Nephron progenitor cell (in vitro differentiated cells): ENCODE results near the gene NR3C2.

Experiments
- DNase-seq: peaks from one replicate; pipeline ENCODE4 v3.0.0; 2021
- H3K27ac Mint-ChIP-seq: 2 replicates; pipeline ENCODE4 v1.8.0; 2021; ENCODE audit warnings: mild to moderate bottlenecking, moderate library complexity, mixed read lengths
- H3K27me3 Mint-ChIP-seq: 2 replicates; pipeline ENCODE4 v1.8.0; 2021; ENCODE audit warnings: mild to moderate bottlenecking, low read depth, mixed read lengths; ENCODE audit not compliant: poor library complexity
- H3K36me3 Mint-ChIP-seq: 2 replicates; pipeline ENCODE4 v1.8.0; 2021; ENCODE audit warnings: low read depth, mixed read lengths
- H3K4me1 Mint-ChIP-seq: 2 replicates; pipeline ENCODE4 v1.8.0; 2021; ENCODE audit warnings: mixed read lengths
- H3K4me3 Mint-ChIP-seq: 2 replicates; pipeline ENCODE4 v1.8.0; 2021; ENCODE audit warnings: mild to moderate bottlenecking, moderate library complexity, mixed read lengths
- H3K9me3 Mint-ChIP-seq: 2 replicates; pipeline ENCODE4 v1.8.0; 2021; ENCODE audit warnings: mild to moderate bottlenecking, moderate library complexity, mixed read lengths
- TF ChIP-seq, protein P1 (sequence below): fragments of 200-600 bp; sonication (generic); IDR thresholded peaks from 2 replicates; pipeline ENCODE4 v1.5.0; 2021; ENCODE audit warnings: antibody characterized with exemption

The NR3C2 gene

DNA sequence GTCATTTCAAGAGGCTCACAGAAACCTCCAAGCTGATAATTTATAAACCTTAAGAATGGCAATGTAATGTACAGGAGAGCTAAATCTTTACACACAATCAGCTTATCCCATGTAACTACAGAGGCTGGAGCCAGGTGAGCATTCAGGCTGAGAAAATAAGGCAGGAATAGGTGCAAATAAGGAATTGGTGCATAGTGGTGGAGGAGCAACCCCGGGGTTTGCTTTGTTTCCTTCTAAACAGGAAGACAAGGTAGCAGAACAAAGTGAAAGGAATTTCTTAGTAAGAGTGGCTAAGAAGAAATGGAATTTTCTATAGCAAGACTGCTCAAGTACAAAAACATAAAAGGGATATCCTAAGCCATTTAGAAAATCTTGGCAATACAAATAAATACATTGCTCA is 82.4 kb downstream of the NR3C2 start:
- peaks cover 7% of the 10 kb centered on the region for H3K27me3 Mint-ChIP-seq
- DNase-seq: no peak
- TF ChIP-seq, protein P1, sequence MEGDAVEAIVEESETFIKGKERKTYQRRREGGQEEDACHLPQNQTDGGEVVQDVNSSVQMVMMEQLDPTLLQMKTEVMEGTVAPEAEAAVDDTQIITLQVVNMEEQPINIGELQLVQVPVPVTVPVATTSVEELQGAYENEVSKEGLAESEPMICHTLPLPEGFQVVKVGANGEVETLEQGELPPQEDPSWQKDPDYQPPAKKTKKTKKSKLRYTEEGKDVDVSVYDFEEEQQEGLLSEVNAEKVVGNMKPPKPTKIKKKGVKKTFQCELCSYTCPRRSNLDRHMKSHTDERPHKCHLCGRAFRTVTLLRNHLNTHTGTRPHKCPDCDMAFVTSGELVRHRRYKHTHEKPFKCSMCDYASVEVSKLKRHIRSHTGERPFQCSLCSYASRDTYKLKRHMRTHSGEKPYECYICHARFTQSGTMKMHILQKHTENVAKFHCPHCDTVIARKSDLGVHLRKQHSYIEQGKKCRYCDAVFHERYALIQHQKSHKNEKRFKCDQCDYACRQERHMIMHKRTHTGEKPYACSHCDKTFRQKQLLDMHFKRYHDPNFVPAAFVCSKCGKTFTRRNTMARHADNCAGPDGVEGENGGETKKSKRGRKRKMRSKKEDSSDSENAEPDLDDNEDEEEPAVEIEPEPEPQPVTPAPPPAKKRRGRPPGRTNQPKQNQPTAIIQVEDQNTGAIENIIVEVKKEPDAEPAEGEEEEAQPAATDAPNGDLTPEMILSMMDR: no peak
- H3K36me3 Mint-ChIP-seq: no peaks in the 10 kb centered on the region
- peaks cover 3% of the 10 kb centered on the region for H3K9me3 Mint-ChIP-seq
- H3K27ac Mint-ChIP-seq: no peak overlapping the region
- H3K4me1 Mint-ChIP-seq: peaks cover 4% of the 10 kb centered on the region
- no peak overlapping the region for H3K4me3 Mint-ChIP-seq

DNA sequence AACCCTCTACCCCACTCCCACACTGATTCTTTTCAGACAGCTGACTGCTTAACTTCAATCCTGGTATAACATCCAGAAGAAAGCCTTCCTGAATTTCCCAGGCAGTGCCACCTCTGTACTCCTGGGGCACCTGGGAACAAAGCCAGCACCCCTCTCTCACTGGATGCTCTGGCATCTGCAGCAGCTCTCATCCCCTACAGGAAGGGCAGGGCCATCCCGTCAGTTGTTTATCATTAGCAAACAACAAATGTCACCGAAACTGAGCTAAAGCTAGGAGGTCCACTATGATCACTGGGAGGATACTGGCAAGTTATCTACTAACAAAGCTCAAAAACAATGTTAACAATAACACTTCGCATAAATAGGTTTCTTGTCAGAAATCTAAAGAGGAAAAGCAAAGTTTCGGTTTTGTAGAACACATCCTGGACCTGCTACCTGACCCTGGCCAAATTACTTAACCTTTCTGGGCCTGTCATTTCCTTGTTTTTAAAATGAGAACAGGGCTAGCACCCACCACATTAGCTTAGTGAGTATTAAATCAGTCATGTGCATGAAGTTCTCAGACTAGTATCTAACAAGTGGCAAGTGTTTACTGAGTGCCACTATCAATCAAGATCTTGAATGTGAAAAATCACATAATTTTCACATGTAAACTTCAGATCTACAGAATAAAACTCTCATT is 86.6 kb downstream of the NR3C2 start:
- Mint-ChIP-seq H3K36me3 (no peaks in the 10 kb centered on the region), H3K27ac (no peak overlapping the region), H3K4me1 (peaks cover 4% of the 10 kb centered on the region), H3K4me3 (no peak overlapping the region), H3K27me3 (peaks cover 6% of the 10 kb centered on the region), H3K9me3 (no peaks in the 10 kb centered on the region)
- no peak for DNase-seq
- TF ChIP-seq, protein P1: no peak

DNA sequence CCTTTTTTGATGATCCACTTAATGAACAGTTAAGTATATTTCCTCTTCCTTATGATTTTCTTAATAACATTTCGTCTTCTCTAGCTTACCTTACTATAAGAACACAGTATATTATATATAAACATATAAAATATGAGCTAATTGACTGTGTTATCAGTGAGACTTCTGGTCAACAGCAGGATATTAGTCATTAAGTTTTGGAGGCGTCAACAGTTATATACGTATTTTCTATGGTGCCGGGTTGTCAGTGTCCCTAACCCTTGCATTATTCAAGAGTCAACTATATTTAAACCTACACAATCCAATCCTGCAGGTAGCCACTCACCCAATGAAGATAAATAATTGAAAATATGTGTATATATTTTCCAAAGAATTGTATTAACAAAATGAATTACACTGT is 88.0 kb downstream of the NR3C2 start:
- H3K27me3 Mint-ChIP-seq: peaks cover 6% of the 10 kb centered on the region
- peaks cover 12% of the 10 kb centered on the region for H3K4me1 Mint-ChIP-seq
- TF ChIP-seq, protein P1: no peak
- no peaks in the 10 kb centered on the region for H3K36me3 Mint-ChIP-seq
- H3K27ac Mint-ChIP-seq: no peak overlapping the region
- no peaks in the 10 kb centered on the region for H3K9me3 Mint-ChIP-seq
- no peak for DNase-seq
- H3K4me3 Mint-ChIP-seq: no peak overlapping the region

DNA sequence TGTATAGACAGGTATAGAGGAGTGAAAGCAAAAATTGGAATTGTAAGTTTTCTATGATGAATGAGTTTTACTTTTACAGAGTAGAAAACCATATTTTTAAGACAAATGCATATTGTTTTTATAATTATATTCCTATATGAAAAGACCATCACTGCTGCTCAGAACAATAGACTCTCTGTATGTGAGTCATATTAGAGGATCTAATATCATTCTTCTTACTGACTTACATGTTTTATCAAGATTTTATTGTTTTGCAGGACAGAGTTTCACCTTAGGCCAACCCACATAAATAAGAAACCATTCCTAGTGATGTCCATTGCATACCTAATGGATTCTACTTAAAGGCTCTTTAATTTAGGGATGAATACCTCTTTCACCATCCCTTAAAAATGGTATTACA is 88.6 kb downstream of the NR3C2 start:
- H3K9me3 Mint-ChIP-seq: no peaks in the 10 kb centered on the region

DNA sequence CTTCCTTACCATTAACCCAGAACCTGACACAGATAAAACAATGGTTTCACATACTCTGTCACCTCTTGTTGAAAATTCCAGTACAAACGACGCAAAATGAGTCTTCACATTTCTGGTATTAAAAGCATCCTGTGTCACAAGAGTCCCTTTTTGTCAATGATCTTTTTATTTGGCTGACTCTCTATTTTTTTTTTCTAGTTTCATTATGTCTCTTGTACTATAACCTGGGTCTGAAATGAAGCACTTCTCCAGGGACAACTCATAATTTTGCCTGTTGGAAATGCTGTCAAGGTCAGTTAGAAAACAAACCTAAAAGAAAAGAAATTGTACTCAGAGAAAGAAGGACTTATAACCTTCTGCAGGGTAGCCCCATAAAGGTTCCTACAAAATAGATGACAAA is 93.1 kb downstream of the NR3C2 start:
- H3K27me3 Mint-ChIP-seq: peaks cover 3% of the 10 kb centered on the region
- H3K4me1 Mint-ChIP-seq: peaks cover 28% of the 10 kb centered on the region
- H3K9me3 Mint-ChIP-seq: no peaks in the 10 kb centered on the region
- peak overlapping the region; percentile 52 for H3K27ac Mint-ChIP-seq
- no peak overlapping the region for H3K4me3 Mint-ChIP-seq
- no peaks in the 10 kb centered on the region for H3K36me3 Mint-ChIP-seq
- DNase-seq: no peak
- TF ChIP-seq, protein P1: no peak

More for the DNA sequence above, 88.6 kb downstream of the NR3C2 start:
- H3K36me3 Mint-ChIP-seq: no peaks in the 10 kb centered on the region
- H3K4me1 Mint-ChIP-seq: peaks cover 18% of the 10 kb centered on the region
- no peak overlapping the region for H3K27ac Mint-ChIP-seq
- TF ChIP-seq, protein P1: no peak
- DNase-seq: no peak
- H3K27me3 Mint-ChIP-seq: peaks cover 3% of the 10 kb centered on the region
- no peak overlapping the region for H3K4me3 Mint-ChIP-seq

DNA sequence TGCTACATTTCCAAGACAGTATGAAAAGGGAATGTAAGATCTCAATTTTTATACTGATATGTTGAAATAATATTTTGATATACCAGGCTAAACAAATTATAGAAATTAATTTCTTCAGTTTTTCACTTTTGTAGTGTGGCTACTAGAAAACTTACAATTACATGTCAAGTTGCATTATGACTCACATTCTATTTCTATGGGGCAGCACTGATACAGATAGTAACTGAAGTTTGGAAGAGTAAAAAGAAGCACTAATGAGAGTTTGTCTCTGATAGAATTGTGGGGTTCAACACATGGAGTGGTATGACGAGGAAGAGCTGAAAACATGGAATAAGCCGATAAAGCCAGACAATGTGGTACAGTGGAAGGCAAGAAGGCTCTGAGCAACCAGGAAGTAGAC is 95.6 kb downstream of the NR3C2 start:
- TF ChIP-seq, protein P1: no peak
- H3K4me3 Mint-ChIP-seq: no peak overlapping the region
- H3K36me3 Mint-ChIP-seq: no peaks in the 10 kb centered on the region
- H3K27me3 Mint-ChIP-seq: peaks cover 3% of the 10 kb centered on the region
- no peaks in the 10 kb centered on the region for H3K9me3 Mint-ChIP-seq
- DNase-seq: no peak
- no peak overlapping the region for H3K27ac Mint-ChIP-seq
- H3K4me1 Mint-ChIP-seq: peaks cover 33% of the 10 kb centered on the region
